OCI-LY3 (cell line): ENCODE data around the gene MAP3K2.

Experiments used
- CTCF ChIP-seq: fragments of 200-600, 300-600 bp; sonication (generic); IDR thresholded peaks from 2 replicates; pipeline ENCODE4 v1.5.1; 2014; ENCODE audit warnings: antibody characterized with exemption, low read length, low read depth
- EZH2phosphoT487 ChIP-seq: fragments of 200-600 bp; shearing (Covaris generic); IDR thresholded peaks from 2 replicates; pipeline ENCODE4 v1.6.1; 2018; ENCODE audit warnings: antibody characterized with exemption, mixed run types, low read depth

DNA sequence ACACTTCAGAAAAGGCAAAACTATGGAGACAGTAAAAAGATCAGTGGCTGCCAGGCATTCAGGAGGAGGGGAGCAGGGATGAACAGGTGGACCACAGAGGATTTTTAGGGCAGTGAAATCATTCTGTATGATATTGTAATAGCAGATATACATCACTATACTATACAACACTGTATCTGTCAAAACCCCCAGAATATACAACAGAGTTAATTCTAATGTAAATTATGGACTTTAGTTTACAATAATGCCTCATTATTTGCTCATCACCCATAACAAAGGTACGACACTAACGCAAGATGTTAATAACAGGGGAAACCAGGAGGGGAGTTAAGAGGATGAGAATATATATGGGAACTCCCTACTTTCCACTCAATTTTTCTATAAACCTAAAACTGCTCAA, 28.8 kb downstream of the MAP3K2 start:
- no peak for TF ChIP-seq CTCF
- no peak for TF ChIP-seq EZH2phosphoT487
